ENCODE data around the gene STK17B.
"Not testable (repeated sequence)": the region's sequence is repeated elsewhere in the genome, so short reads cannot be mapped to it uniquely, and the experiment has no call there.

STK17B gene

DNA sequence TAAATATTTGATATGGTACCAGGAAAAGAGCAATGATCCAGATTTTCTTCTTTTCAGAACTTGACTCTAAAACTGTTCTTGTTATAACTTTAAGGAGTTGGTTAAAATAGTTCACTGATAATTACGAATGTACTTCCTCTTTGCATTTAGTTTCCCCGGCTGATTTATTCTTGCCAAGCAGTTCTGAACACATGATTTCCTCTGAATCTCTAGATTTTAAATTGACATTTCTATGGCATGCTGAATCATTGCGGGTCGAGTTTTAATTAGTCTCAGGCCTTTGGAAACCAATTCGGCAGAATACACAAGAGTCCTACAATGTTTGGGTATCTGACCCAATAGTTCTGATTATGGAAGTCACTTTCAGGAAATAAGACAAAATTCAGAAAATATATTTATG, 65.4 kb downstream of the STK17B start:
- no peak for TF ChIP-seq POLR2A (IDR thresholded peaks at IDR 0.05; ENCODE audit: low read depth, low read length)
- TF ChIP-seq POLR2AphosphoS5 (IDR thresholded peaks at IDR 0.05; ENCODE audit: low read depth, low read length), result no peak
- TF ChIP-seq TAF1 (IDR thresholded peaks at IDR 0.05; ENCODE audit: low read depth, low read length), result no peak
- no peak for TF ChIP-seq SPI1 (IDR thresholded peaks at IDR 0.05; ENCODE audit: low read depth, low read length)
- TF ChIP-seq POU2F2 (IDR thresholded peaks at IDR 0.05; ENCODE audit: low read depth, low read length), result no peak
- TF ChIP-seq PAX5 (IDR thresholded peaks at IDR 0.05; ENCODE audit: insufficient read depth, low read length, severe bottlenecking), result no peak
- FAIRE-seq (peak; percentile 48), DNase-seq (ENCODE audit: insufficient read length, low spot score) (no peak)

- TF ChIP-seq TAF1 (IDR thresholded peaks at IDR 0.05; ENCODE audit: low read depth, low read length), result no peak
- TF ChIP-seq POLR2AphosphoS5 (IDR thresholded peaks at IDR 0.05; ENCODE audit: low read depth, low read length), result no peak
- TF ChIP-seq POLR2A (IDR thresholded peaks at IDR 0.05; ENCODE audit: low read depth, low read length), result no peak
- no peak for TF ChIP-seq SPI1 (IDR thresholded peaks at IDR 0.05; ENCODE audit: low read depth, low read length)
- no peak for TF ChIP-seq POU2F2 (IDR thresholded peaks at IDR 0.05; ENCODE audit: low read depth, low read length)
- no peak for TF ChIP-seq PAX5 (IDR thresholded peaks at IDR 0.05; ENCODE audit: insufficient read depth, low read length, severe bottlenecking)
These were observed 67.3 kb downstream of the STK17B start for GRCh38 chr2:196104066-196104465.

GRCh38 chr2:196103626-196104025, 67.8 kb downstream of the STK17B start:
- TF ChIP-seq SPI1 (IDR thresholded peaks at IDR 0.05; ENCODE audit: low read depth, low read length), result no peak
- no peak for TF ChIP-seq TAF1 (IDR thresholded peaks at IDR 0.05; ENCODE audit: low read depth, low read length)
- no peak for TF ChIP-seq POLR2AphosphoS5 (IDR thresholded peaks at IDR 0.05; ENCODE audit: low read depth, low read length)
- no peak for TF ChIP-seq POU2F2 (IDR thresholded peaks at IDR 0.05; ENCODE audit: low read depth, low read length)
- TF ChIP-seq POLR2A (IDR thresholded peaks at IDR 0.05; ENCODE audit: low read depth, low read length), result no peak
- FAIRE-seq (peak; percentile 69), DNase-seq (ENCODE audit: insufficient read length, low spot score) (no peak)

More at GRCh38 chr2:196104066-196104465, 67.3 kb downstream of the STK17B start:
- DNase-seq (ENCODE audit: insufficient read length, low spot score) (no peak), FAIRE-seq (peak; percentile 31)

DNA sequence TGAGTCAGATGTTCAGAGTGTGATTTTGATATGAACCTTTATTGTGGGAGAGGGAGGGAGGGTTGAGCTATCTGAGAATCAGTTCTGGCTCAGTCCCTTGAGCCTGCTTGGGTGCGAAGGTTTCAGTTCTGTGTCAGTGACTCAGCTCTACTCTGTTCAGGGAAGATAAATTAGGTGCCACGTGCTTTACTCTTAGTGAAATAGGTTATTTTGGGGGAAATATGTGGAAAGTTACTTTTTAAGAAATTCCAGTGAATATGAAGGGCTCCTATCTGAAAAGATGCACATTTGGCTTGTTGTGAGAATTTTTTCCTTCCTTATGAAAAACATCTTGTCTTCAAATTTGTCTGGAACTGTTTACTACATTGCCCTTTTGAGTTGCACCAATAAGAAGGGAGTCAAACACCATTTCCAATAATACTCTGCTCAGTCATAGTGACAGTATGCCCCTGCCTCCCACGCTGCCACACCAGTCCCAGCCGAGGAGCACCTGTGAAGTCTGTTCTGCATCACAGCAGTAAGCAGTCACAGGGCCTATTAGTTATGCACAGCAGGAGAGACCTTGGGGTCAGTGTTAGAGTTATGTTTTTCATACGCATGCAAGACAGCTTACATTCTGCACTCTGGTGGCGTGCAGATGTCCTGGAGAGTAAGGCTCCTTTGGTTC, 69.9 kb downstream of the STK17B start:
- DNase-seq (ENCODE audit: insufficient read length, low spot score), result peak; percentile 27
- peak; percentile 100 for FAIRE-seq
- TF ChIP-seq POLR2A (IDR thresholded peaks at IDR 0.05; ENCODE audit: low read depth, low read length) (no peak), POU2F2 (IDR thresholded peaks at IDR 0.05; ENCODE audit: low read depth, low read length) (peak; percentile 98), PAX5 (IDR thresholded peaks at IDR 0.05; ENCODE audit: insufficient read depth, low read length, severe bottlenecking) (peak; percentile 41), POLR2AphosphoS5 (IDR thresholded peaks at IDR 0.05; ENCODE audit: low read depth, low read length) (no peak), SPI1 (IDR thresholded peaks at IDR 0.05; ENCODE audit: low read depth, low read length) (peak; percentile 73)

DNA sequence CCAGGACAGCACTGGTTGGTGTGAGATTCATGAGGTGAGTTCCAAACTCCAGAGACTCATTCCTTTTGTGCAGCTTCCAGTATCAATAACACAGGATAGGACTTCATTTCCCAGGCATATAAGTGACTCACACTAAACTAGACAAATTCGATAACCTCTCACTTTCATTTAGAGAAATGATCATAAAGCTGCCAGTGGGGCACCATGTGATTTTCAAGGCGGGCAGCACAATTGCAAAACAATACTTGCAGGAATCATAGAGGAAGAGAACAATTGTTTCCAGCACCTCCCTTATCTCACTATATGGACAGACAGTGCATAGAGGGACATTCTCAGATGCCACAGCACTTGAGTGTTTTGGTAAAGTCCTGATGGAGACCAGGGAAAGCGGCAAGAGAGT, 71.5 kb downstream of the STK17B start:
- DNase-seq (ENCODE audit: insufficient read length, low spot score) (no peak), FAIRE-seq (no peak)
- no peak for TF ChIP-seq POU2F2 (IDR thresholded peaks at IDR 0.05; ENCODE audit: low read depth, low read length)
- TF ChIP-seq POLR2AphosphoS5 (IDR thresholded peaks at IDR 0.05; ENCODE audit: low read depth, low read length), result no peak
- TF ChIP-seq PAX5 (IDR thresholded peaks at IDR 0.05; ENCODE audit: insufficient read depth, low read length, severe bottlenecking), result no peak
- no peak for TF ChIP-seq POLR2A (IDR thresholded peaks at IDR 0.05; ENCODE audit: low read depth, low read length)
- TF ChIP-seq SPI1 (IDR thresholded peaks at IDR 0.05; ENCODE audit: low read depth, low read length), result no peak
- TF ChIP-seq TAF1 (IDR thresholded peaks at IDR 0.05; ENCODE audit: low read depth, low read length), result no peak

- TF ChIP-seq SPI1 (IDR thresholded peaks at IDR 0.05; ENCODE audit: low read depth, low read length), result peak; percentile 82
- TF ChIP-seq PAX5 (IDR thresholded peaks at IDR 0.05; ENCODE audit: insufficient read depth, low read length, severe bottlenecking), result no peak
- no peak for DNase-seq (ENCODE audit: insufficient read length, low spot score)
- peak; percentile 26 for FAIRE-seq
These were observed 73.3 kb downstream of the STK17B start for GRCh38 chr2:196097864-196098660.

- TF ChIP-seq SPI1 (IDR thresholded peaks at IDR 0.05; ENCODE audit: low read depth, low read length) (no peak), POU2F2 (IDR thresholded peaks at IDR 0.05; ENCODE audit: low read depth, low read length) (no peak), TAF1 (IDR thresholded peaks at IDR 0.05; ENCODE audit: low read depth, low read length) (no peak), PAX5 (IDR thresholded peaks at IDR 0.05; ENCODE audit: insufficient read depth, low read length, severe bottlenecking) (no peak), POLR2A (IDR thresholded peaks at IDR 0.05; ENCODE audit: low read depth, low read length) (no peak)
- no peak for FAIRE-seq
- DNase-seq (ENCODE audit: insufficient read length, low spot score), result no peak
These were observed 74.2 kb downstream of the STK17B start for GRCh38 chr2:196096982-196097745.

- TF ChIP-seq POLR2A (IDR thresholded peaks at IDR 0.05; ENCODE audit: low read depth, low read length) (no peak), POLR2AphosphoS5 (IDR thresholded peaks at IDR 0.05; ENCODE audit: low read depth, low read length) (no peak), POU2F2 (IDR thresholded peaks at IDR 0.05; ENCODE audit: low read depth, low read length) (no peak), TAF1 (IDR thresholded peaks at IDR 0.05; ENCODE audit: low read depth, low read length) (no peak)
- DNase-seq (ENCODE audit: insufficient read length, low spot score) (no peak), FAIRE-seq (no peak)
These were observed 75.1 kb downstream of the STK17B start for GRCh38 chr2:196096264-196096663.

GRCh38 chr2:196089448-196089847, 81.9 kb downstream of the STK17B start:
- FAIRE-seq; DNase-seq (ENCODE audit: insufficient read length, low spot score): not testable (repeated sequence)
